HG03432 (cell line): Measurements from ENCODE around the gene TSPAN32.
"Not testable (repeated sequence)": the region's sequence is repeated elsewhere in the genome, so short reads cannot be mapped to it uniquely, and the experiment has no call there.

Source experiments
- ATAC-seq: cut with Tn5 transposase; IDR thresholded peaks from one replicate; pipeline ENCODE4 v1.9.1; 2021; ENCODE audit warnings: mild to moderate bottlenecking, moderate library complexity; ENCODE audit not compliant: unreplicated experiment

Gene TSPAN32

DNA sequence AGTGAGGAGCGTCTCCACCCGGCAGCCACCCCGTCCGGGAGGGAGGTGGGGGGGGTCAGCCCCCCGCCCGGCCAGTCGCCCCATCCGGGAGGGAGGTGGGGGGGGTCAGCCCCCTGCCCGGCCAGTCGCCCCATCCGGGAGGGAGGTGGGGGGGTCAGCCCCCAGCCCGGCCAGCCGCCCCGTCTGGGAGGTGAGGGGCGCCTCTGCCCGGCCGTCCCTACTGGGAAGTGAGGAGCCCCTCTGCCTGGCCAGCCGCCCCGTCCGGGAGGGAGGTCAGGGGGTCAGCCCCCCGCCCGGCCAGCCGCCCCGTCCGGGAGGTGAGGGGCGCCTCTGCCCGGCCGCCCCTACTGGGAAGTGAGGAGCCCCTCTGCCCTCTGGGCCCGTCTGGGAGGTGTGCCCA is 30.8 kb downstream of the TSPAN32 start:
- not testable (repeated sequence) for ATAC-seq

DNA sequence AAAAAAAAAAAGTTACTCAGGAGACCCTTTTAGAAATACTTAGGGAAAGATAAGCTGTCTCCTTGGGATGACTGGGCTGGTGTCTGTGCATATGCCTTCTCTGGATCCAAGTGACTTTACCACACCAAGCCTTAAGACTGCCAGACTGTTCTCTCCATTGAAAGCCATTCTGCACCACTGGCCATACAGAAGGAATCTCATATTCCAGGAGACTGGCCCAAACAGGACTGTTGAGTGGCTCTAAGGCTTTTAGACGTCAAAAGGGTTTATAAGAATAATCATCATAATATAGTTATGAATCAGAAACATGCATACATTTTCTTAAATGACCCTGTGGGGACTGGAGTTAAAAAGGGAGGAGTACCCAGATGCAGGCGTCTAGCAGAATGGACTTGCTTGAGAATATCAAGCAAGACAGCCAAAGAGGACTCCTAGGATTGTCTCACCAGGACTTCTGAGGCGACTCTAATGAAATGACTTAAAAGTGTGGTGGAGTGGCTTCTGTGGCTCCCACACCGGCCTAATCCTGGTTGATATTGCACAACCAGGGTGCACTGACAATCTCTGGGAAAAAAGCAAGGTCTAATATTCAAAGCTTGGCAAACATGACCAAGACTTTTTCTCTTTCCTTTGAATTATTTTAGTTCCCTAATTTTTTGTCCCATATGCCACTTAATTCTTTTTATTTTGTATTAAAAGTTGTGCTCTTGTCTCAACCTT is 31.8 kb downstream of the TSPAN32 start:
- ATAC-seq: not testable (repeated sequence)

DNA sequence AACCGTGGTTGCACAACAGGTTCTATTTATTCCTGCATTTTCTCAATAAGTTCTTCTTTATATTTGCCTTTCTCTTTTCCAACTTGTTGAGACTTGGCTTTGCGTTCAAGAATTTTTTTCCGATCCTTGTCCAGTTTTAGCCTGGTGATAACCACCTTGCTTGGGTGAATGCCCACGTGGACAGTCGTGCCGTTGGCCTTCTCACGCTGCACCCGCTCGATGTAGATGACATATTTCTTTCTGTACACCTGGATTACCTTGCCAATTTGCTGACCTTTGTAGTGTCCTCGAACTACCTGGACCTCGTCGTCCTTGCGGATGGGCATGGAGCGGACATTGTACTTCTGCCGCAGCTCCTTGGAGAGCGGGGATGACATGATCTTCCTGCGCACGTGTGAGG is 33.5 kb downstream of the TSPAN32 start:
- not testable (repeated sequence) for ATAC-seq

DNA sequence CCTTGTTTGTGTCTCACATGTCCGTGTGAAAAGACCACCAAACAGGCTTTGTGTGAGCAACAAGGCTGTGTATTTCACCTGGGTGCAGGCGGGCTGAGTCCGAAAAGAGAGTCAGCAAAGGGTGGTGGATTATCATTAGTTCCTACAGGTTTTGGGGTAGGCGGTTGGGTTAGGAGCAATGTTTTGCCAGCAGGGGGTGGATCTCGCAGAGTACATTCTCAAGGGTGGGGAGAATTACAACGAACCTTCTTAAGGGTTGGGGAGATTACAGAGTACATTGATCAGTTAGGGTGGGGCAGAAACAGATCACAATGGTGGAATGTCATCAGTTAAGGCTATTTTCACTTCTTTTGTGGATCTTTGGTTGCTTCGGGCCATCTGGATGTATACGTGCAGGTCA is 36.9 kb downstream of the TSPAN32 start:
- not testable (repeated sequence) for ATAC-seq

DNA sequence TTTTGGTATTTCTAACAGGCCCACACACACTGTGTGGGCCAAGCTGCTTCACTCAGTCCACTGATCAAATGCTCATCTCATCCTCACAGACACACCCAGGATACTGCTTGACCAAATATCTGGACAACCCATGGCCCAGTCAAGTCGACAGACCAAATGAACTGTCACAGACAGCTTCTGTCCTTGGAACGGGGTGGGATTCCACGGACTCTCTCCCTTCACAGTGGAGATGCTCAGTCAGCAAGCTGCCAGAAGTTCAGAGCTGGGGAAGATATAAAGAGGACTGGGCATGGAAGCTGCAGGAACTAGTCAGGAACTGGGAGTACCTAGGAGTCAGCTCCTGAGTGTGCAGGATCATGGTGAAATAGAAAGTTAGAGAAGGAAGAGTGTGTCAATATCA is 40.7 kb downstream of the TSPAN32 start:
- no peak for ATAC-seq

DNA sequence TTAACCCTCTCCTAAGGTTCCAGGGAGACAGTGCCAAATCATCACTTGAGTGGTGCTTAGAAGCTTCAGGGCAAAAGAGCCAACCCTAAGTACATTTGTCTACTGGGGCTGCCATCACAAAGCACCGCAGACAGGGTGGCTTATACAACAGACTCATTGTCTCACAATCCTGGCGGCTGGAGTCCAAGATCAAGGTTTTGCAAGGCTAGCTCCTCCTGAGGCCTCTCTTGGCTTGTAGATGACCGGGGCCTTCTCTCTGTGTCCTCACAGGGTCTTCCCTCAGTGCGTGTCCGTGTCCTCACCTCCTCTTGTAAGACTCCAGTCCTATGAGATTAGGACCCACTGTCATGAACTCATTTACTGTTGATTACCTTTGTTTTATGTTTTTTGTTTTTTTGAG is 41.2 kb downstream of the TSPAN32 start:
- ATAC-seq: no peak

DNA sequence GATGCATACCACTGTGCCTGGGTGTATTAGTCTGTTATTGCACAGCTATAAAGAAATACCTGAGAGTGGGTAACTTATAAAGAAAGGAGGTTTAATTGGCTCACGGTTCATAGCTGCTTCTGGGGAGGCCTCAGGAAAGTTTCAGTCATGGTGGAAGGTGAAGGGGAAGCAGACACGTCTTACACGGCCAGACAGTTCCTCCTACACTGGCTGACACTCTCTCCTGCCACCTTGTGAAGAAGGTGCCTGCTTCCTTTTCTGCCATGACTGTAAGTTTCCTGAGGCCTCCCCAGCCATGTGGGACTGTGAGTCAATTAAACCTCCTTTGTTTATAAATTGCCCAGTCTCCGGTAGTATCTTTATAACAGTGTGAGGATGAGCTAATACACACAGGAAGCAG is 41.7 kb downstream of the TSPAN32 start:
- ATAC-seq: no peak

DNA sequence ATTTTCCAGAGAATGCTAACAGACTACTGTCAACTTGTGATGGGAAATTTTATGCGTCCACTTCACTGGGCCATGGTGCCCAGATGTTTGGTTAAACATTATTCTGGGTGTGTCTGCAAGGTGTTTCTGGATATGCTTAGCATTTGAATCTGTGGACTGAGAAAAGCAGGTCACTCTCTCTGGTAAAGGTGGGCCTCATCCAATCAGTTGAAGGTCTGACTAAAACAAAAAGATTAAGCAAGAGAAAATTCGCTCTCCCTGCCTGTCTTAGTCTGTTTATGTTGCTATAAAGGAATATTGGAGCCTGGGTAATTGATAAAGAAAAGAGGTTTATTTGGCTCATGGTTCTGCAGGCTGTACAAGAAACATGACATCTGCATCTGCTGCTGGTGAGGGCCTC is 43.2 kb downstream of the TSPAN32 start:
- no peak for ATAC-seq

DNA sequence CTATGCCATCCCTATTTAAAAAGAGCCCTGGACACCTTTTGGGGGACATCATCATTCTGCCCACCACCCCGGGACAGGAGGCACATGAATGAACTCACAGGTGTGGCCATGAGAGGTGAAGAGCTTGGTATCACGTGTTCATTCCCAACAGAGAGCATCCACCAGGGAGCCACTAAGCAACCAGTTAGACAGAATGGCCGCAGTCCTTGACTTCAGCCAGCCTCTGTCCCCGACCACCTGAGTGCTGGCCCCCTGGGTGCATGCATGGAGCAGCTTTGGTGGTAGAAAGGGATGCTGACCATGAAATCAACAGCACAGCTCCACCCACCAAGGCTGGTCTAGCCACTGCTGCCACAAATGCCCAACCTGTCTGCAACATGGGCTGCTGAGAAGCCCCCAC is 44.2 kb downstream of the TSPAN32 start:
- ATAC-seq: no peak

DNA sequence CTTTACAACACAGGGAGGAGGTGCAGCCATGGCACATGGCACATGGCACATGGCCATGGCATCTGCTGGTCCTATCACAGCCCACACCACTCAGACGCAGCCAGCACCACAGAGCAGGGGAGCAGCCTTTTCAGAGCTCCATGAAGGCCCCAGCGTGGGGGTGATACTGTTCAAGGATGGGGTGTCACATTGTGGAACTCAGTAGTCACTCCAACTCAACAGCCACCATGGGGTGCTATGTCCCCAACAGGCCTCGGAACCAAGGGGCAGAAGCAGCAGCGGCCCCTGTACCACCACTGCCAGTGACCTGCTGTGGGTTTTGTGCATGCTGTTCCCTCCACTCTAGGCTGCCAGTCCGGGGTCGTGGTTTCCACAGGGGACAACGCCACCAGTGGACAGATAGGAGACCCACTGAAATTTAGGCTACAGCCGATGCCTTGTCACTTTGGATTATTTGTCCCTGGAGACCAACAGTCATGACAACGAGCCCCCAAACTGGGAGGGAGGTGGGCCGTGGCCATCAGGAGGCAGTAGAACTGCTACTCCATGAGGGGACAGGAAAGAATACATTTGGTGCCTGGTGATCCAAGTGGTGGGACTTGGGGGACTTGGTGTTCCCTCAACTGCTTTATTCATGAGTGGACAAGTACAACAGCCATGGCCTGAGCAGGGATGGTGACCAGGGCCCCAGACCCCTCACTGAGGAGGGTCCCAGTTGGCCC is 44.9 kb downstream of the TSPAN32 start:
- no peak for ATAC-seq

DNA sequence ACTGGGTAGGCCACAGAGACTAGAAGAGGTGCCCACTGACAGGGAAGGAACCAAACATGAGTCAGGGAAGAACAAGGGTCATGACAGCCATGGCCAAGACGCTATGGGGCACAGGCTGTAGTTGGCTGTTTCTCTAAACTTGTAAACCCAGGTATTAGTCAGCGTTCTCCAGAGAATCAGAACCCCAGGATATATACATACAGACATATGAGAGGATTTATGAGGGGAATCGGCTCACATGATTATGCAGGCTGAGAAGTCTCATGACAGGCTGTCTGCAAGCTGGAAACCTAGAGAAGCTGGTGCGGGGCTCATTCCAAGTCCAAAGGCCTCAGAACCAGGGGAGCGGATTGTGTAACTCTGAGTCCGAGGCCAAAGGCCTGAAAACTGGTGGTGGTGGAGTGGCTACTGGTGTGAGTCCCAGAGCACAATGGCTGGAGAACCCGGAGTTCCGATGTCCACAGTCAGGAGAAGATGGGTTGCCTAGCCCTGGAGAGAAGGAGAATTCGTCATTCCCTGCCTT is 45.6 kb downstream of the TSPAN32 start:
- no peak for ATAC-seq

DNA sequence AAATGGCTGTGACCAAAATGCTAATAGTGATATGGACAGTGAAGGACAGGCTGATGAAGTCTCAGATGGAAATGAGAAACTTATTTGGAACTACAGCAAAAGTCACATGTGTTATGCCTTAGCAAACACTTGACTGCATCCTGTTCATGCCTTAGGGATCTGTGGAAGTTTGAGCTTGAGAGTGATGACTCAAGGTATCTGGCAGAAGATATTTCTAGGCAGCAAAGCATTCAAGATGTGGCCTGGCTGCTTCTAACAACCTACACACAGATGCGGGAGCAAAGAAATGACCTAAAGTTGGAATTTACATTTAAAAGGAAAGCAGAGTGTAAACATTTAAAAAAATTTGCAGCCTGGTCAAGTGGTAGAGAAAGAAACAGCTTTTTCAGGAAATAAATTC is 47.2 kb downstream of the TSPAN32 start:
- ATAC-seq: no peak

DNA sequence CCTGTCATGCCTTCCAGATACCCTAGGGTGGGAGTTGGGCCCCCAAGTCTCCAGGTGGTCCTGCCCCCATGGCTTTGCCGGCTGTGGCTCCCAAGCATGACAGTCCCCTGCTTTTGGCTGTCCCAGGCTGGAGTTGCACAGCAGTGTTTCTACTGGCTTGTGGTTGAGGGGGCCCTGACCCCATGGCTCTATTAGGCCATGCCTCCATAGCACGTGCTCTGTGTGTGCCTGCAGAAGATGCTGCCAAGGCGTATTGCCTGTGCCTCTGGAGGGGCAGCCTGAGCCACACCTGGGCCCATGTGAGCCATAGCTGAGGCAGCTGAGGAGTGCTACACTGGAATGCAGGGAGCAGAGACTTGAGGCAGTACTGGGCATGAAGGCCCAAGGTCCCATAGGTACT is 49.9 kb downstream of the TSPAN32 start:
- ATAC-seq: no peak

DNA sequence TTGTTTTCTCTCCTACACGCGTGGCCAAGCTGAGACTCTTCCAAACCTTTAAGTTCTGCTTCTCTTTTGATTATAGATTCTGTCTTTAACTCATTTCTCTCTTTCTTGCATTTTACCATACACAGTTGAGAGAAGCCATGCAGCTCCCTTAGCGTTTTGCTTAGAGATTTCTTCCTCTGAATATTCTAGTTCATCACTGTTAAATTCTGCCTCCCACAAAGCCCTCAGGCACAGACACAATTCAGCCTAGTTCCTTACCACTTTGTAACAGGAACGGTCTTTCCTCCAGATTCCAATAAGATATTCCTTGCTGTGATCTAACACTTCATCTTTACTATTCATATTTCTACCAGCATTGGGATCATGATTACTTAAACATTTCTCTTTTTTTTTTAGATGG is 50.6 kb downstream of the TSPAN32 start:
- no peak for ATAC-seq

DNA sequence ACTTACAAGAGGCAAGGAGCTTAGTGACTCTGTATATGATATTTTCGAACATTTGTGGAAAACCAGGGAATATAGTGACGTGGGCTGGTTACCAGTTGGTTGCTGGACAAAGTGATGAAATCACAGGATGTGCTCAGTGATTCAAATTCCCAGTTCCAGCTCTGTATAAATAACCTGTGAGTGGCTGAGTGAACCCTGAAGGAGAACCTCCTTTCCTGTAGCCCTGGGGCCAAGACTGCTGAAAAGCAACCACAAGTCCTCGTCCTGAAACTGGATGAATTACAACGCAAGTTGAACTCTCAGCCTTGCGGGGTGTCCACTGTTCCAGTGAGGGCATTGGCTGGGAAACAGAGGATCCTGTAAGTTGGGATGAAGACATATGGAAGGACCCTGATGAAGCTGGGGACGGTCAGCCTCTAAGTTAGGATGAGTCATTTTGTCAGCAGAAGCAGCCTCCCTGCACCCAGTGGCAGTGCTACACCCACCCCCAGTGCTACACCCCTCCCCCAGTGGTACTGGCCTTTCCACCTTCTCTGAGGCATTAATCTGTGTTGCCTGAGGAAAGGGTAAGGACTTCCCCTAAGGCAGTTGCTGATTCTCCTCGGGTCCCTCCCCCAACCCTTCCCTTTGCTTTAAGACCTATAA is 53.3 kb downstream of the TSPAN32 start:
- ATAC-seq: no peak

DNA sequence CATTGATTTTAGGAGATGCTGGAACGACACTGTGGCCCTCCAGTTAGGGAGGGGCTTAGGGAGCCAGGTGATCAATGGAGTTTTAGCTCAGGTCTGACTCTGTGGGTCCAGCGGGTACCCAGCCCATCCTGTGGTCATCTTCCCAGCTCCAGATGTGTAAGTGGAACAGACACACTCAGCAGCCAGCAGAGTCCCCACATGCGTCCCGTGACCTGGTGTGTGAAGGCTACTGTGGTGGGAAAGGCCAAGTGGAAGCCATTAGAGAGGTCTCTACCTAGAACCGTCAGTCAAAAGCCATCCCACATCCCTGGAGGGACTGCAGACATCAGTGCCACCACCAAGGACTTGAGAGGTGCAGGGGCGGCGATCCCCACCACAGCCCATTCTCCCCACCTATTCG is 55.4 kb downstream of the TSPAN32 start:
- ATAC-seq: no peak

DNA sequence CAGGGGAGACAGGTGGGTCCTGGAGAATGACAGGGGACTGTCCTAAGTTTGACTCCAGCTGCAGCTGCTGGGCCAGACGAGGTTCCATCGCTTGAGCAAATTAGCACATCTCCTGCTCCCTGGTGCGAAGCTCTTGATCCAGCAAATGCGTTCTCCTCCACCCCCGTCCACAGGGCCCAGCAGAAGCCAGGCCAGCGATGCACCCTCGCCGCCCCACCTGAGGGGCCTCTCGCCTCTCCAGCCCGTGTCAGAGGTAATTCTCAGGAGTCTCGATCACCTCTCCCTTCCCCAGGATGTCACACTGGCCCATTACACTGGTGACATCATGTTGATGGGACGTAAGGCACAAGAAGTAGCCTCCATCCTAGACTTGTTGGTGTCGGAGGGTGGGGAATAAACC is 55.8 kb downstream of the TSPAN32 start:
- ATAC-seq: not testable (repeated sequence)

DNA sequence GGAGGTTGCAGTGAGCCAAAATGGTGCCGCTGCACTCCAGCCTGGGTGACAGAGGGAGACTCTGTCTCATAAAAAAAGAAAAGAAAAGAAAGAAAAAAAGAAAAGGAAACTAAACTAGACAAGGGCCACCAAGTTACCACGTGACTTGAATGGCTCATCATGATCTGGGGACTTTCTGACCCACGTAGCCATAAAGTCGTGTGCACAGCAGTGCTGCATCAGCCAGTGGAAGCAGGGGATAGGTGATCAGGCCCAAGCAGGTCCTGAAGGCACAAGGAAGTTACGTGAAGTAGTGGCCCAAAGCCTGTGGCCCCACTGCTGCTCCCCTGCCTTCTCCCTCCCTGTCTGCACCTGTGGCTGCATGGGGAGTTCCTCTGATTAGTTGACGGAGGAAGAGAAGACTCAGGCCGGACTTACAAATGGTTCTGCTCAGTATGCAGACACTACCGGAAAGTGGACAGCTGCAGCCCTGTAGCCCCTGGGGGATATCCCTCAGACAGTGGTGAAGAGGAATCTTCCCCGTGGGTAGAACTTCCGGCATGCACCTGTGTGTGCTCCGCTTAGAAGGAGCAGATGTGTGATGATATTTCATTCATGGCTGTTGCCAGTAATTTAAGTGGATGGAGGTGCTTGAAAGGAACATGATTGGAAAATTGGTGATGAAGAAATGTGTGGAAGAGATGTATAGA is 57.1 kb downstream of the TSPAN32 start:
- ATAC-seq: no peak

DNA sequence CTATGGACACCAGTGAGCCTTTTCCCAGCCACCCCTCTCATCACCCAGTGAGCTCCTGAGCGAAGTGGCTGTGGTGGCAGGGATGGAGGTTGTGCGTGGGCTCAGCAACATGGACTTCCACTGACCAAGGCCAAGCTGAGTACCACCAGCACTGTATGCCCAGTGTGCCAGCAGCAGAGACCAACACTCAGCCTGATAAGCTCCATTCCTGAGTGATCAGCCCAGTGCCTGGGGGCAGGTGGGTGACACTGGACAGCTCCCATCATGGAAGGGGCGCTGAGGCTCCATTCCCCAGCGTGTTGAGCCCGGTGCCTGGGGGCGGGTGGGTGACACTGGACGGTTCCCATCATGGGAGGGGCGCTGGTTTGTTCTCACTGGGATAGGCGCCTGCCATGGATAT is 57.7 kb downstream of the TSPAN32 start:
- ATAC-seq: no peak

DNA sequence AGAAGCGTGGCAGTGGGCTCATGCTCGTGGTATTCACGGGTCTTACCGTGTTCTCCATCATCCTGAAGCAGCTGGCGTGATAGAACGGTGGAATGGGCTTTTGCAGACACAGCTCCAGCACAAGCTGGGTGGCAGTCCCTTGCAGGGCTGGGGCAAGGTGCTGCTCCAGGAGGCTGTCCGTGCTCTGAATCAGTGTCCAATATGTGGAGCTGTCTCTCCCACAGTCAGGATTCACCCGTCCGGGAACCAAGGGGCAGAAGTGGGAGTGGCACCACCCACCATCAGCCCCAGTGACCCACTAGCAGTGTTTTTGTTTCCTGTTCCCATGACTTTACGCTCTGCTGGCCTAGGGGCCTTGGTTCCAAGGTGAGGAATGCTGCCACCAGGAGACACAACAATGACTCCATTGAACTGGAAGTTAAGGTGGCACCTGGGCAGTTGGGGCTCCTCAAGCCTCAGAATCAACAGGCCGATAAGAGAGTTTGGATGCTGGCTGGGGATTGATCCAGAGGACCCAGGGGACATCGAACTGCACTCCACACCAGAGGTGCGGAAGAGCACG is 58.3 kb downstream of the TSPAN32 start:
- ATAC-seq: no peak

DNA sequence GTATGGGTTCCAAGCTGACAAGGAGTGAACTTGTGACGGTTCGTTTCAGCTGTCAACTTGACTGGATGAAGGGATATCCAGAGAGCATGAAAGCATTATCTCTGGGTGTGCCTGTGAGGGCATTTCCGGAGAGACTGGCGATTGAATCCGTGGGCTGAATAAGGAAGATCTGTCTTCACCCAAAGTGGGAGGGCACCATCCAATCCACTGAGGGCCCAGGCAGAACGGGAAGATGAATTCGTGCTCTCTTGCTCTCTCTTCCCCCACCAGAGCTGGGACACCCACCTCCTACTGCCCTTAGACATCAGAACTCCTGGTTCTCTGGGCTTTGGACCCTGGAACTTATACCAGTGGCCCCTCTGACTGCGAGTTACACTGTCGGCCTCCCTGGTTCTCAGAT is 59.8 kb downstream of the TSPAN32 start:
- ATAC-seq: no peak
